Stimulated activated CD4-positive, alpha-beta T cell treated with anti-CD3 and anti-CD28 coated beads, Interleukin-2, amount 100 ng/mL, for 4 hours (primary cell): ENCODE data around the gene MPHOSPH9.
A peak's percentile ranks its signal among the peaks of the same experiment; 100 is the strongest.

ENCODE experiments used
- DNase-seq: peaks from one replicate; pipeline ENCODE4 v3.0.0-alpha.2; 2020; ENCODE audit warnings: low read depth

MPHOSPH9 gene

GRCh38 chr12:123232807-123233504 is at the start of gene MPHOSPH9, which contains the start of gene MTRFR:
Gene MPHOSPH9 (minus strand): TSS chr12:123233141. CDS start chr12:123230364, 2,777 bp downstream.
Gene MTRFR (plus strand): TSS chr12:123233436. CDS start chr12:123253675, 20,239 bp downstream.
- peak; percentile 98 for DNase-seq

- DNase-seq: no peak
Observed at GRCh38 chr12:123282111-123282510, 49.2 kb upstream of the MPHOSPH9 start.

GRCh38 chr12:123280971-123281370 is 48.0 kb upstream of the MPHOSPH9 start:
- no peak for DNase-seq

GRCh38 chr12:123278101-123278627 is 45.2 kb upstream of the MPHOSPH9 start:
- no peak for DNase-seq

- DNase-seq: no peak
Observed at GRCh38 chr12:123273166-123273565, 40.2 kb upstream of the MPHOSPH9 start.

GRCh38 chr12:123271001-123271668 is 38.2 kb upstream of the MPHOSPH9 start:
- DNase-seq: peak; percentile 68

- no peak for DNase-seq
Observed at GRCh38 chr12:123270214-123271000, 37.5 kb upstream of the MPHOSPH9 start.

GRCh38 chr12:123269896-123270213 is 36.9 kb upstream of the MPHOSPH9 start:
- DNase-seq: no peak

GRCh38 chr12:123269395-123269892 is 36.5 kb upstream of the MPHOSPH9 start:
- no peak for DNase-seq

- no peak for DNase-seq
Observed at GRCh38 chr12:123268850-123269249, 35.9 kb upstream of the MPHOSPH9 start.

GRCh38 chr12:123267991-123268843 is 35.3 kb upstream of the MPHOSPH9 start:
- no peak for DNase-seq

- no peak for DNase-seq
Observed at GRCh38 chr12:123267335-123267920, 34.5 kb upstream of the MPHOSPH9 start.

- DNase-seq: no peak
Observed at GRCh38 chr12:123266679-123267277, 33.8 kb upstream of the MPHOSPH9 start.

GRCh38 chr12:123265851-123266678 is 33.1 kb upstream of the MPHOSPH9 start:
- DNase-seq: no peak

- DNase-seq: no peak
Observed at GRCh38 chr12:123264642-123265041, 31.7 kb upstream of the MPHOSPH9 start.

- no peak for DNase-seq
Observed at GRCh38 chr12:123263196-123263817, 30.4 kb upstream of the MPHOSPH9 start.

GRCh38 chr12:123261196-123261595 is 28.3 kb upstream of the MPHOSPH9 start:
- DNase-seq: no peak

GRCh38 chr12:123260081-123260480 is 27.1 kb upstream of the MPHOSPH9 start:
- DNase-seq: no peak

- no peak for DNase-seq
Observed at GRCh38 chr12:123258593-123258992, 25.7 kb upstream of the MPHOSPH9 start.
